ENCODE measurements around the gene EID2. TPM values are rescaled to one million over a fixed set of nuclear protein-coding genes. Genes with fewer than 3 reads are reported as not detected.
A peak's percentile ranks its signal among the peaks of the same experiment; 100 is the strongest.

Gene EID2
- total RNA-seq, 4 donors from 2014 or later = 6.0 to 10.5 (median 9.5) TPM

DNA sequence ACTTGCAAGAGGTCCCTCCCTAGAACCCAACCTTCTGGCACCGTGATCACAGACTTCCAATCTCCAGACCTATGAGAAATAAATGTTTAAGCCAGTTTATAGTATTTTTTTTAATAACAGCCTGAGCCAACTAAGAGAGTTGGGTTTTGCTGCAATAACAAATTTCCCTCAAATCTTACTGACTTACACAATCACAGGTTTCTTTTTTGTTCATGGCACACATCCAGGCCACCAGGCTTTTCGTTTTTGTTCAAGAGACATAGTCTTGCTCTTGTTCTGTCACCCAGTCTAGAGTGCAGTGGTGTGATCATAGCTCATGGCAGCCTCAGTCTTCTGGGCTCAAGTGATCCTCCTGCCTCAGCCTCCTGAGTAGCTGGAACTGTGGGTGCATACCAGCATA lies 27.0 kb downstream of the EID2 start:
- Histone ChIP-seq H3K4me1 (peaks cover 6 to 18% (median 13%) of the 10 kb centered on the region in 3 donors), H3K4me3 (no peak overlapping the region), H3K27ac (no peak overlapping the region), H3K27me3 (peaks cover 8 to 95% (median 33%) of the 10 kb centered on the region in 4 donors), H3K36me3 (no peaks in the 10 kb centered on the region), H3K9me3 (no peaks in the 10 kb centered on the region)
- 37 to 48% methylated on average over 2 of the region's 2 CpGs for WGBS, 2 donors
- no peak for TF ChIP-seq POLR2A (IDR thresholded peaks at IDR 0.05)
- TF ChIP-seq, protein P1, sequence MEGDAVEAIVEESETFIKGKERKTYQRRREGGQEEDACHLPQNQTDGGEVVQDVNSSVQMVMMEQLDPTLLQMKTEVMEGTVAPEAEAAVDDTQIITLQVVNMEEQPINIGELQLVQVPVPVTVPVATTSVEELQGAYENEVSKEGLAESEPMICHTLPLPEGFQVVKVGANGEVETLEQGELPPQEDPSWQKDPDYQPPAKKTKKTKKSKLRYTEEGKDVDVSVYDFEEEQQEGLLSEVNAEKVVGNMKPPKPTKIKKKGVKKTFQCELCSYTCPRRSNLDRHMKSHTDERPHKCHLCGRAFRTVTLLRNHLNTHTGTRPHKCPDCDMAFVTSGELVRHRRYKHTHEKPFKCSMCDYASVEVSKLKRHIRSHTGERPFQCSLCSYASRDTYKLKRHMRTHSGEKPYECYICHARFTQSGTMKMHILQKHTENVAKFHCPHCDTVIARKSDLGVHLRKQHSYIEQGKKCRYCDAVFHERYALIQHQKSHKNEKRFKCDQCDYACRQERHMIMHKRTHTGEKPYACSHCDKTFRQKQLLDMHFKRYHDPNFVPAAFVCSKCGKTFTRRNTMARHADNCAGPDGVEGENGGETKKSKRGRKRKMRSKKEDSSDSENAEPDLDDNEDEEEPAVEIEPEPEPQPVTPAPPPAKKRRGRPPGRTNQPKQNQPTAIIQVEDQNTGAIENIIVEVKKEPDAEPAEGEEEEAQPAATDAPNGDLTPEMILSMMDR (IDR thresholded peaks at IDR 0.05) = no peak
- intact Hi-C loops (cut with DNase I) = no loop called here
- DNase-seq = no peak

DNA sequence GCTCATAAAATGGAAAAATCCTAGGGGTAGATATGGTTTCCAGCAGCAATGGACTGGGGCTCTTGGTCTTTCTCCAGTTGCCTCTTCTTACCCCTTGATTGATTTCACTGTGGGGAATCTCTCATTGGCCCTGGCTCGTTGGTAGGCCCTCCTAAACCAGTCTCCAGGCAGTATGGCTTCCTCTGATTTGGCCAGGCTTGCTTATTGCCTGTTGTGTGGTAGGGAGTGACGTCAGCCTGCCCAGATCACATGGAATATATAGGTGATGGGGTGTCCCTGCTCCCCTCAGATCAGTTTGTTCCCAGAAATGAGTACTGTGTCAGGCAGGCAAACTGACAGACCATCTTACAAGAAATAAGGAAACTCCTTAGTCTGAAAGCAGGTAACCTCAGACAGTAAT lies 30.7 kb downstream of the EID2 start:
- H3K36me3 ChIP-seq = no peaks in the 10 kb centered on the region
- H3K4me3 ChIP-seq = no peak overlapping the region
- H3K4me1 ChIP-seq = peaks cover 6 to 14% (median 7%) of the 10 kb centered on the region in 3 donors
- intact Hi-C loops (cut with DNase I) = no loop called here
- H3K9me3 ChIP-seq = no peaks in the 10 kb centered on the region
- H3K27ac ChIP-seq = no peak overlapping the region
- DNase-seq = no peak
- 50 to 69% methylated on average over 1 of the region's 2 CpGs for WGBS, 2 donors
- peaks cover 8 to 96% (median 20%) of the 10 kb centered on the region in 4 donors for H3K27me3 ChIP-seq
- TF ChIP-seq, protein P1 (IDR thresholded peaks at IDR 0.05) = no peak

DNA sequence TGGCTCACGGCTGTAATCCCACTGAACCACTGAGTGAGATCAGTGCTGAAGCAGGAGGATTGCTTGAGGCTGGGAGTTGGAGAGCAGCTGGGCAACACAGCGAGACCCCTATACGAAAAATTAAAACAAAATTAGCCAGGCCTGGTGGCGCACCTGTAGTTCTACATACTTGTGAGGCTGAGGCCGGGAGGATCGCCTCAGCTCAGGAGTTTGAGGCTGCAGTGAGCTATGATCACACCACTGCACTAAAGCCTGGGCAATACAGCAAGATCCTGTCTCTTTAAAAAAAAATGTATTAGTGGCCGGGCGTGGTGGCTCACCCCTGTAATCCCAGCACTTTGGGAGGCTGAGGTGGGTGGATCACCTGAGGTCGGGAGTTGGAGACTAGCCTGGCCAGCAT lies 31.3 kb downstream of the EID2 start:
- intact Hi-C loops (cut with DNase I) = no loop called here
- no peak for DNase-seq
- no peak overlapping the region for H3K4me3 ChIP-seq
- 83 to 86% methylated on average over 9 of the region's 9 CpGs for WGBS, 2 donors
- peaks cover 6 to 14% (median 7%) of the 10 kb centered on the region in 3 donors for H3K4me1 ChIP-seq
- no peak for TF ChIP-seq POLR2A (IDR thresholded peaks at IDR 0.05)
- TF ChIP-seq, protein P1 (IDR thresholded peaks at IDR 0.05) = no peak
- peaks cover 8 to 96% (median 17%) of the 10 kb centered on the region in 4 donors for H3K27me3 ChIP-seq
- H3K36me3 ChIP-seq = no peaks in the 10 kb centered on the region
- no peaks in the 10 kb centered on the region for H3K9me3 ChIP-seq
- H3K27ac ChIP-seq = no peak overlapping the region

DNA sequence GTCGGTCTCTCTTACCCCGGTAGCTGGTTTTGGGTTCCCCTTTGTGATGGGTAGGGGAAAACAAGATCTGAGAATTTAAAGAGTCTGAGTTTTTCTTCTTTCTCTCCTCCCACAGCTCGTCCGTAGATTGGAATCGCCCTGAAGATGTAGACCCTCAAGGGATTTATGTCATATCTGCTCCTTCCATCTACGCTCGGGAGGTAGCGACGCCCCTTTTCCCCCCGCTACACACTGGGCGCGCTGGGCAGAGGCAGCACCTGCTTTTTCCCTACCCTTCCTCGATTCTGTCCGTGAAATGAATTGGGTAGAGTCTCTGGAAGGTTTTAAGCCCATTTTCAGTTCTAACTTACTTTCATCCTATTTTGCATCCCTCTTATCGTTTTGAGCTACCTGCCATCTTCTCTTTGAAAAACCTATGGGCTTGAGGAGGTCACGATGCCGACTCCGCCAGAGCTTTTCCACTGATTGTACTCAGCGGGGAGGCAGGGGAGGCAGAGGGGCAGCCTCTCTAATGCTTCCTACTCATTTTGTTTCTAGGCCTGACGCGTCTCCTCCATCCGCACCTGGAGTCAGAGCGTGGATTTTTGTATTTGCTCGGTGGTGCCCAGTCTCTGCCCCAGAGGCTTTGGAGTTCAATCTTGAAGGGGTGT lies 32.1 kb downstream of the EID2 start:
- DNase-seq = no peak
- 40 to 51% methylated on average over 22 of the region's 24 CpGs for WGBS, 2 donors
- Histone ChIP-seq H3K4me1 (peaks cover 6 to 18% (median 7%) of the 10 kb centered on the region in 3 donors), H3K27me3 (peaks cover 8 to 96% (median 18%) of the 10 kb centered on the region in 4 donors), H3K4me3 (peak overlapping the region in 2 of 4 donors; percentile 47 to 62), H3K36me3 (no peaks in the 10 kb centered on the region), H3K27ac (no peak overlapping the region), H3K9me3 (peaks cover 0 to under 1% (median 0%) of the 10 kb centered on the region in 3 donors)
- no peak for TF ChIP-seq POLR2A (IDR thresholded peaks at IDR 0.05)
- TF ChIP-seq, protein P1 (IDR thresholded peaks at IDR 0.05) = no peak
- intact Hi-C loops (cut with DNase I) = no loop called here

DNA sequence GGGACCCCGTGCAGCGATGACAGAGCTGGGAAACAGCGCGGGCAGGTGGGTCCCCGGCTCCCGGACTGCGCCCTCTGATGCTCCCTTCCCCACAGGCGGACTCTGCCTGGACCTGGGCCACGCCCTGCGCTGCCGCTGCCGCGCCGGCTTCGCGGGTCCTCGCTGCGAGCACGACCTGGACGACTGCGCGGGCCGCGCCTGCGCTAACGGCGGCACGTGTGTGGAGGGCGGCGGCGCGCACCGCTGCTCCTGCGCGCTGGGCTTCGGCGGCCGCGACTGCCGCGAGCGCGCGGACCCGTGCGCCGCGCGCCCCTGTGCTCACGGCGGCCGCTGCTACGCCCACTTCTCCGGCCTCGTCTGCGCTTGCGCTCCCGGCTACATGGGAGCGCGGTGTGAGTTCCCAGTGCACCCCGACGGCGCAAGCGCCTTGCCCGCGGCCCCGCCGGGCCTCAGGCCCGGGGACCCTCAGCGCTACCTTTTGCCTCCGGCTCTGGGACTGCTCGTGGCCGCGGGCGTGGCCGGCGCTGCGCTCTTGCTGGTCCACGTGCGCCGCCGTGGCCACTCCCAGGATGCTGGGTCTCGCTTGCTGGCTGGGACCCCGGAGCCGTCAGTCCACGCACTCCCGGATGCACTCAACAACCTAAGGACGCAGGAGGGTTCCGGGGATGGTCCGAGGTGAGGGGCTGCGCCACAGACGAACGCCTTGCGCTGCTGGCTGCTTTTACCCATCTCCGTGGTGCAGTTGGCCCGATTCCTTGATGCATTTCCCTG lies 32.8 kb downstream of the EID2 start:
- WGBS, 2 donors = 4 to 22% methylated on average over 12 to 36 of the region's 96 CpGs
- H3K27ac ChIP-seq = no peak overlapping the region
- TF ChIP-seq, protein P1 (IDR thresholded peaks at IDR 0.05) = no peak
- no peak for TF ChIP-seq POLR2A (IDR thresholded peaks at IDR 0.05)
- peaks cover 0 to 6% (median 0%) of the 10 kb centered on the region in 3 donors for H3K9me3 ChIP-seq
- peaks cover 8 to 96% (median 18%) of the 10 kb centered on the region in 4 donors for H3K27me3 ChIP-seq
- intact Hi-C loops (cut with DNase I) = no loop called here
- peak overlapping the region; percentile 17 to 62 (median 38) for H3K4me3 ChIP-seq
- no peak for DNase-seq
- peaks cover 6 to 23% (median 7%) of the 10 kb centered on the region in 3 donors for H3K4me1 ChIP-seq
- no peaks in the 10 kb centered on the region for H3K36me3 ChIP-seq
